Activated CD8-positive, alpha-beta T cell treated with anti-CD3 and anti-CD28 coated beads for 36 hours (primary cell): ENCODE results near the gene GJB3. TPM values are rescaled to one million over a fixed set of nuclear protein-coding genes. Genes with fewer than 3 reads are reported as not detected.
"Not testable (repeated sequence)": the region's sequence is repeated elsewhere in the genome, so short reads cannot be mapped to it uniquely, and the experiment has no call there.

Experiments
- ATAC-seq: fragments of 200-7000 bp; cut with Tn5 transposase; one replicate; pipeline ENCODE4 v1.10.0; 2021; ENCODE audit warnings: mild to moderate bottlenecking, moderate library complexity
- CTCF ChIA-PET: fragments of 350-600 bp; sonication (Branson Sonifier 250); formaldehyde crosslinking; loops from one replicate; lab custom pipeline; 2021; ENCODE audit warnings: antibody characterized with exemption; lab: Charles Lee
- POLR2A ChIA-PET: fragments of 350-600 bp; sonication (Branson Sonifier 250); formaldehyde crosslinking; loops from one replicate; lab custom pipeline; 2021; ENCODE audit warnings: antibody characterized with exemption; lab: Charles Lee
- DNase-seq: peaks from one replicate; pipeline ENCODE4 v3.0.0-alpha.2; 2020
- H3K27ac Mint-ChIP-seq: one replicate; pipeline ENCODE4 v1.8.0; 2021; ENCODE audit warnings: mild to moderate bottlenecking, mixed read lengths
- H3K27me3 Mint-ChIP-seq: one replicate; pipeline ENCODE4 v1.8.0; 2021; ENCODE audit warnings: mixed read lengths
- H3K36me3 Mint-ChIP-seq: one replicate; pipeline ENCODE4 v1.8.0; 2021; ENCODE audit warnings: low read depth, mixed read lengths
- H3K4me1 Mint-ChIP-seq: one replicate; pipeline ENCODE4 v1.8.0; 2021; ENCODE audit warnings: low read depth, mixed read lengths
- H3K4me3 Mint-ChIP-seq: one replicate; pipeline ENCODE4 v1.8.0; 2021; ENCODE audit warnings: mild to moderate bottlenecking, moderate library complexity, mixed read lengths
- H3K9me3 Mint-ChIP-seq: one replicate; pipeline ENCODE4 v1.8.0; 2021; ENCODE audit warnings: mixed read lengths
- intact Hi-C: fragments of 100-400 bp; cut with micrococcal nuclease; formaldehyde crosslinking; loops from one replicate; pipeline ENCODE4 v1.10.0; 2022
- total RNA-seq, 2 experiments: library from RNA; stranded (reverse); gene quantifications; one replicate each; pipeline ENCODE4 v1.2.3, GENCODE V29; 2021
- TF ChIP-seq, protein P1 (sequence below): fragments of 200-600 bp; IDR thresholded peaks from one replicate; pipeline ENCODE4 v1.8.0; 2022; ENCODE audit warnings: antibody characterized with exemption, mild to moderate bottlenecking

The GJB3 gene
- not detected for total RNA-seq

DNA sequence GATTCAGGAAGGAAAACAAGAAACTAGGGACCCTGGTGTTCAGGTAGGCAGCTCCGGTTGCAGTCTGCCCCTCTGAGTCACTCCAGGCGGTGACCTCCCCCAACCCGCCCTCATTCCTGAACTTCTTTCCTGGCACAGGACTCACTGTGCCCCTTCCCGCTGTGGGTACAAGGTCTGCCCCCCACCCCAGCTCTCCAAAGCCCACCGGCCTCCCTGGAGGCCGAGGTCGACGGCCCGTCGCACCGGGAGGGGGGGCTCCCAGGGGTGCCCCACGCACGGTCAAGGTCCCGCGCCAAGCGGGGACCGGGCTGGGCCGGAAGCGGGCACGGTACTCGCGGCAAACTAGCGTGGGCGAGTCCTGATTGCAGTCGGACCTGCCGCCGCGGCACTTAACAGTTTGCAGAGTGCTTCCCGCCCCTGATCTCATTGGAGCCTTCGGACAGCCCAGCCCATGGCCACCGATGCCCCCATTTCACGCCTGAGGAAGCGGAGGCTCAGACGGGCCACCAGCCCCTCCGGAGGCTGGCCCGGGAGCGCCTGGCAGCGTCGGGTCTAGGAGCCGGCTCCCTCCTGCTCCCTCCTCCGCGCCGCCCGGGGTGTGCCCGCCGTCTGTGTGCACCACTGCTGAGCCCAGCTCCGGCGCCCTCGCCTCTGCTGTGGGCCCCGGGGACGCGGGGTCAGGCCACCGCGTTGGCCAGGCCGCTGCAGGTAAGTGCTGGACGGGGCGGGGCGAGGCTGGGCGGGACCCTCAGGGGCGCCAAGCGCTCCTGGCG, at the start of gene GJB3:
Gene GJB3, plus strand, starts transcription at position 144 of the 773 bp plus-strand sequence. CDS start 3,549 bp downstream, outside the sequence.
- Mint-ChIP-seq H3K4me3 (no peak within 1 kb of the TSS), H3K36me3 (no peaks in the 10 kb centered on the region), H3K4me1 (peaks cover 2% of the 10 kb centered on the region), H3K9me3 (no peaks in the 10 kb centered on the region), H3K27ac (no peak within 1 kb of the TSS), H3K27me3 (peaks cover 38% of the 10 kb centered on the region)
- CTCF ChIA-PET: interaction anchor here (1.7 kb wide), 1 partner anchor 72 kb away, joined by 14 read pairs; no protein-coding TSS in a partner anchor
- TF ChIP-seq, protein P1, sequence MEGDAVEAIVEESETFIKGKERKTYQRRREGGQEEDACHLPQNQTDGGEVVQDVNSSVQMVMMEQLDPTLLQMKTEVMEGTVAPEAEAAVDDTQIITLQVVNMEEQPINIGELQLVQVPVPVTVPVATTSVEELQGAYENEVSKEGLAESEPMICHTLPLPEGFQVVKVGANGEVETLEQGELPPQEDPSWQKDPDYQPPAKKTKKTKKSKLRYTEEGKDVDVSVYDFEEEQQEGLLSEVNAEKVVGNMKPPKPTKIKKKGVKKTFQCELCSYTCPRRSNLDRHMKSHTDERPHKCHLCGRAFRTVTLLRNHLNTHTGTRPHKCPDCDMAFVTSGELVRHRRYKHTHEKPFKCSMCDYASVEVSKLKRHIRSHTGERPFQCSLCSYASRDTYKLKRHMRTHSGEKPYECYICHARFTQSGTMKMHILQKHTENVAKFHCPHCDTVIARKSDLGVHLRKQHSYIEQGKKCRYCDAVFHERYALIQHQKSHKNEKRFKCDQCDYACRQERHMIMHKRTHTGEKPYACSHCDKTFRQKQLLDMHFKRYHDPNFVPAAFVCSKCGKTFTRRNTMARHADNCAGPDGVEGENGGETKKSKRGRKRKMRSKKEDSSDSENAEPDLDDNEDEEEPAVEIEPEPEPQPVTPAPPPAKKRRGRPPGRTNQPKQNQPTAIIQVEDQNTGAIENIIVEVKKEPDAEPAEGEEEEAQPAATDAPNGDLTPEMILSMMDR: no peak
- ATAC-seq: peak; percentile 49
- intact Hi-C loops: no loop called here
- POLR2A ChIA-PET: interaction anchor here (1.1 kb wide), 1 partner anchor 14 kb away, joined by 3 read pairs; no protein-coding TSS in a partner anchor
- DNase-seq: peak; percentile 36

DNA sequence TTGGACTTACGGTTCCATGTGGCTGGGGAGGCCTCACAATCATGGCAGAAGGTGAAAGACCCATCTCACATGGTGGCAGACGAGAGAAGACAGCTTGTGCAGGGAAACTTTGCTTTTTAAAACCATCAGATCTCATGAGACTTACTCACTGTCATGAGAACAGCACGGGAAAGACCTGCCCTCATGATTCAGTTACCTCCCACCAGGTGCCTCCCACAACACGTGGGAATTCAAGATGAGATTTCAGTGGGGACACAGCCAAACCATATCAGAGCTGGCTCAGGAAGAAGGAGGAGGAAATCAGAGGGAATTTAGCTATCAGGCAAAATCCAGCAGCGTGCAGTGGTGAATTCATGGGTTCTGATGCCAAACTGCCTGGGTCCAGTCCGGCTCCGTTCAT, 48.2 kb upstream of the GJB3 start:
- H3K9me3 Mint-ChIP-seq, H3K4me1 Mint-ChIP-seq, H3K27me3 Mint-ChIP-seq, H3K27ac Mint-ChIP-seq, intact Hi-C loops, ATAC-seq, POLR2A ChIA-PET, H3K4me3 Mint-ChIP-seq, DNase-seq, CTCF ChIA-PET, H3K36me3 Mint-ChIP-seq: not testable (repeated sequence)

DNA sequence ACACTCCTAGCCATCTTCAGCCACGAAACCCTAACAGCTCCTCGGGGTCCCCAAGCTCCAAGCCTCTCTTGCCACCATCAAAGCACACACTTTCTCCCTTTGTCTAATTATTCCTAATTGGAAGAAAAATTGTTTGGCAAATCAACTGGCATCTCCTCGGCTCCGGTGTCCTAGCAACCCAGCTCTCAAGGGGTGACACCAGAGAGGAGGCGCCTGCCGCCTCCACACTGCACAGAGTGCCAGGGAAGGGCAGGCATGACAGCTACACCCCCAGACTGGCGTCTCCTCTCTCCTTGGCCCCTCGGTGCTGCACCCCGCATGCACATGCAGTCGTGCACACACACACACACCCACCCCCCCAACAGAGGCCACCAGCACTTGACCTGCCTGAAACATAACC, 44.3 kb upstream of the GJB3 start:
- no peak overlapping the region for H3K4me3 Mint-ChIP-seq
- H3K36me3 Mint-ChIP-seq: no peaks in the 10 kb centered on the region
- intact Hi-C loops: no loop called here
- POLR2A ChIA-PET: interaction anchor here (0.6 kb wide), 1 partner anchor 1009 kb away, joined by 3 read pairs; no protein-coding TSS in a partner anchor
- DNase-seq: no peak
- CTCF ChIA-PET: interaction anchor here (1.5 kb wide), 2 partner anchors 8 to 11 kb away, joined by 3 to 5 read pairs; no protein-coding TSS in a partner anchor
- peaks cover 7% of the 10 kb centered on the region for H3K27me3 Mint-ChIP-seq
- H3K27ac Mint-ChIP-seq: no peak overlapping the region
- no peak for ATAC-seq
- TF ChIP-seq, protein P1: no peak
- H3K9me3 Mint-ChIP-seq: no peaks in the 10 kb centered on the region
- H3K4me1 Mint-ChIP-seq: no peaks in the 10 kb centered on the region

GRCh38 chr1:34737236-34737635, 43.8 kb upstream of the GJB3 start:
- H3K4me3 Mint-ChIP-seq, H3K27ac Mint-ChIP-seq, DNase-seq, H3K4me1 Mint-ChIP-seq, intact Hi-C loops, H3K27me3 Mint-ChIP-seq, H3K9me3 Mint-ChIP-seq, H3K36me3 Mint-ChIP-seq, ATAC-seq: not testable (repeated sequence)
- ChIA-PET POLR2A (interaction anchor here (0.6 kb wide), 1 partner anchor 1010 kb away, joined by 3 read pairs; no protein-coding TSS in a partner anchor), CTCF (interaction anchor here (0.9 to 1.5 kb wide), 2 partner anchors 10 to 277 kb away, joined by 3 to 5 read pairs; no protein-coding TSS in a partner anchor)

GRCh38 chr1:34739613-34740012, 41.4 kb upstream of the GJB3 start:
- TF ChIP-seq, protein P1: no peak
- H3K9me3 Mint-ChIP-seq: no peaks in the 10 kb centered on the region
- CTCF ChIA-PET: no interaction called here

More at GRCh38 chr1:34739613-34740012, 41.4 kb upstream of the GJB3 start:
- Mint-ChIP-seq H3K27ac (no peak overlapping the region), H3K36me3 (no peaks in the 10 kb centered on the region), H3K4me3 (no peak overlapping the region), H3K27me3 (peaks cover 6% of the 10 kb centered on the region), H3K4me1 (no peaks in the 10 kb centered on the region)
- intact Hi-C loops: loop anchor here (5.0 to 10.0 kb wide), 2 partner anchors 202 to 1105 kb away; no protein-coding TSS in a partner anchor
- DNase-seq (no peak), ATAC-seq (no peak)
- POLR2A ChIA-PET: interaction anchor here (0.6 kb wide), 1 partner anchor 1538 kb away, joined by 3 read pairs; no protein-coding TSS in a partner anchor
